GM23338 (cell line): ENCODE data around the gene MED27. TPM values are rescaled to one million over a fixed set of nuclear protein-coding genes. Genes with fewer than 3 reads are reported as not detected.

Experiments
- ATAC-seq: fragments of 200-7000 bp; cut with Tn5 transposase; 3 replicates; pipeline ENCODE4 v1.9.1; 2020
- DNase-seq: peaks from one replicate; pipeline ENCODE4 v3.0.0-alpha.2; 2015; ENCODE audit warnings: low spot score
- H2AFZ ChIP-seq: fragments of 200-600 bp; sonication (generic); 2 replicates; pipeline ENCODE4 v1.8.0; 2016; ENCODE audit warnings: antibody characterized with exemption, mild to moderate bottlenecking, moderate library complexity
- H3F3A ChIP-seq: fragments of 200-600 bp; sonication (generic); replicated peaks from 2 replicates; pipeline ENCODE4 v1.8.0; 2017; ENCODE audit warnings: antibody characterized with exemption, mixed run types, low read depth
- H3K27ac ChIP-seq: fragments of 200-600 bp; sonication (generic); 2 replicates; pipeline ENCODE4 v1.6.1; 2016; ENCODE audit warnings: low read depth
- H3K27me3 ChIP-seq: fragments of 200-600 bp; sonication (generic); 2 replicates; pipeline ENCODE4 v1.8.0; 2016; ENCODE audit warnings: mild to moderate bottlenecking, mixed run types, moderate library complexity; ENCODE audit not compliant: insufficient read depth
- H3K36me3 ChIP-seq: fragments of 200-600 bp; sonication (generic); 2 replicates; pipeline ENCODE4 v1.8.0; 2016; ENCODE audit warnings: mild to moderate bottlenecking; ENCODE audit not compliant: insufficient read depth
- H3K4me1 ChIP-seq: fragments of 200-600 bp; sonication (generic); 2 replicates; pipeline ENCODE4 v1.8.0; 2016; ENCODE audit warnings: mild to moderate bottlenecking, moderate library complexity; ENCODE audit not compliant: insufficient read depth
- H3K4me2 ChIP-seq: fragments of 200-600 bp; sonication (generic); 2 replicates; pipeline ENCODE4 v1.7.1; 2017; ENCODE audit warnings: mixed run types
- H3K4me3 ChIP-seq: fragments of 200-600 bp; sonication (generic); 2 replicates; pipeline ENCODE4 v1.6.1; 2016; ENCODE audit warnings: mixed run types
- H3K79me2 ChIP-seq: fragments of 200-600 bp; sonication (generic); replicated peaks from 2 replicates; pipeline ENCODE4 v1.8.0; 2017; ENCODE audit warnings: mild to moderate bottlenecking; ENCODE audit not compliant: insufficient read depth
- H3K9me2 ChIP-seq: fragments of 200-600 bp; sonication (generic); 2 replicates; pipeline ENCODE4 v1.8.0; 2017; ENCODE audit not compliant: insufficient read depth
- H4K20me1 ChIP-seq: fragments of 200-600 bp; sonication (generic); replicated peaks from 2 replicates; pipeline ENCODE4 v1.8.0; 2017; ENCODE audit warnings: mild to moderate bottlenecking; ENCODE audit not compliant: insufficient read depth
- H3K27ac Mint-ChIP-seq: 2 replicates; pipeline ENCODE4 v1.8.0; 2020; ENCODE audit warnings: inconsistent platforms, mild to moderate bottlenecking, moderate library complexity, mixed read lengths
- H3K27me3 Mint-ChIP-seq: 3 replicates; pipeline ENCODE4 v1.8.0; 2022; ENCODE audit warnings: low read depth, mild to moderate bottlenecking, moderate library complexity, mixed read lengths, inconsistent platforms; ENCODE audit not compliant: insufficient read depth, poor library complexity
- H3K36me3 Mint-ChIP-seq: 3 replicates; pipeline ENCODE4 v1.8.0; 2021; ENCODE audit warnings: low read depth, mild to moderate bottlenecking, inconsistent platforms, moderate library complexity, mixed read lengths
- H3K4me1 Mint-ChIP-seq: 3 replicates; pipeline ENCODE4 v1.8.0; 2020; ENCODE audit warnings: mild to moderate bottlenecking, inconsistent platforms, mixed read lengths
- H3K4me3 Mint-ChIP-seq: 3 replicates; pipeline ENCODE4 v1.8.0; 2021; ENCODE audit warnings: moderate library complexity, mild to moderate bottlenecking, inconsistent platforms, mixed read lengths
- H3K9me3 Mint-ChIP-seq: 3 replicates; pipeline ENCODE4 v1.8.0; 2020; ENCODE audit warnings: moderate library complexity, mild to moderate bottlenecking, inconsistent platforms, mixed read lengths
- CREB1 ChIP-seq: fragments of 250-450 bp; sonication (Bioruptor Pico); IDR thresholded peaks from 2 replicates; pipeline ENCODE4 v1.5.0; 2020; ENCODE audit warnings: low read depth, mild to moderate bottlenecking, moderate library complexity
- EZH2phosphoT487 ChIP-seq: fragments of 200-600 bp; sonication (generic); IDR thresholded peaks from one replicate; pipeline ENCODE4 v1.8.1; 2018; ENCODE audit warnings: antibody characterized with exemption; ENCODE audit not compliant: unreplicated experiment
- JUNB ChIP-seq: IDR thresholded peaks from one replicate; pipeline ENCODE4 v1.6.1; 2016; ENCODE audit warnings: antibody characterized with exemption; ENCODE audit not compliant: unreplicated experiment
- NANOG ChIP-seq: IDR thresholded peaks from 2 replicates; pipeline ENCODE4 v1.6.1; 2016; ENCODE audit warnings: antibody characterized with exemption, borderline replicate concordance
- POLR2AphosphoS5 ChIP-seq: IDR thresholded peaks from 2 replicates; pipeline ENCODE4 v1.6.1; 2016; ENCODE audit warnings: antibody characterized with exemption, low read depth
- STAT1 ChIP-seq: IDR thresholded peaks from one replicate; pipeline ENCODE4 v1.6.1; 2016; ENCODE audit warnings: antibody characterized with exemption; ENCODE audit not compliant: unreplicated experiment
- ZNF114 ChIP-seq: fragments of 250-450 bp; sonication (Bioruptor Pico); IDR thresholded peaks from 2 replicates; pipeline ENCODE4 v1.5.0; 2020; ENCODE audit warnings: mild to moderate bottlenecking, moderate library complexity
- ZNF331 ChIP-seq: fragments of 250-450 bp; sonication (Bioruptor Pico); IDR thresholded peaks from 2 replicates; pipeline ENCODE4 v1.5.0; 2020; ENCODE audit warnings: low read depth, mild to moderate bottlenecking, moderate library complexity
- polyA plus RNA-seq: library from polyadenylated mRNA; unstranded; fragments of >200 nt; fragmentation: Nextera tagmentation; extraction: Ambion mirVana; gene quantifications from 2 replicates; pipeline ENCODE4 v1.2.1, GENCODE V29; 2016
- total RNA-seq: library from RNA; depleted of rRNA; stranded (reverse); fragments of >200 nt; shearing (Covaris generic); gene quantifications from 2 replicates; pipeline ENCODE4 v1.2.3, GENCODE V29; 2014
- TF ChIP-seq, protein P1 (sequence below): fragments of 250-450 bp; sonication (Bioruptor Pico); IDR thresholded peaks from 2 replicates; pipeline ENCODE4 v1.5.0; 2020; ENCODE audit warnings: mild to moderate bottlenecking, moderate library complexity
- TF ChIP-seq, protein P2 (sequence below): IDR thresholded peaks from one replicate; pipeline ENCODE4 v1.6.1; 2018; ENCODE audit warnings: antibody characterized with exemption; ENCODE audit not compliant: unreplicated experiment

The MED27 gene
- total and polyA plus RNA-seq, 2 experiments from 2014 or later: 30.6 to 35.0 TPM

DNA sequence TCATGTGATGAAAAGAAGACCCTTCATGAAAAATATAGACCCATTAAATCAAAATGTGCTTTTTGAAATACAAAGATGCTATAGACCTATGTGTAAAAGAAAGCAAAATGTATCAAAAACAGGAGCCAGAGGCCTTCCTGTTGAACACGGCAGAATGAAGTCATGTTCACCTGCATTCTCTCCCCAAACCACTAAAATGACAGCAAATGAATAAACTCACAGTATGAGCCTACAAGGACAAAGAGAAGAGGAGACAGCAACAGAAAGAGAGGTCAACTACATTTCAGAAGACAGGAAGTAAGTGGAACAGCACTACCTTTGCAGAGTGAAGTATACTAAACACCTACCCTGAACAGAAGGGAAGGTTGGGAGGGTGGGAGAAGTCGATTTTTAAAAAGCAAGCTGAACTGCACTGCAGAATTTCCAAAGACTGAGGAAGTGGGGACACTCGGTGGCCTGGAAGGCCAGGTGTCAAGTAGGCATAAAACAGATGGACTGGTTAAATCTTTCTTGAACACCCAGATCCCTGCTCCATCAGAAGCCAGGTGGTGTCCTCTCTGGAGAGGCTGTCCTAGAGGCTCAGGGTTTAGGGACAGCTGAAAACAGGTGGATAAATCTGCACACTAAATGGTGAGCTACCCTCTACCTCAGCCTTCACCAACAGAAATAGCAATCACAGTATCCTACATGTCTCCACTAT is 48.9 kb downstream of the MED27 start:
- no peaks in the 10 kb centered on the region for H3K27me3 ChIP-seq
- H3K36me3 ChIP-seq: no peaks in the 10 kb centered on the region
- Mint-ChIP-seq H3K9me3 (no peaks in the 10 kb centered on the region; the same call in 2 of the 3 replicates), H3K27ac (no peak overlapping the region; the same call in 1 of the 2 replicates), H3K27me3 (peaks cover 4% of the 10 kb centered on the region), H3K4me3 (no peak overlapping the region; the same call in 2 of the 3 replicates), H3K36me3 (no peaks in the 10 kb centered on the region), H3K4me1 (peaks cover 73% of the 10 kb centered on the region)
- TF ChIP-seq ZNF331 (CRISPR knock-in tag) (no peak), NANOG (no peak), CREB1 (CRISPR knock-in tag) (no peak), JUNB (no peak), EZH2phosphoT487 (no peak), STAT1 (no peak), POLR2AphosphoS5 (no peak), ZNF114 (CRISPR knock-in tag) (no peak)
- TF ChIP-seq, protein P1, sequence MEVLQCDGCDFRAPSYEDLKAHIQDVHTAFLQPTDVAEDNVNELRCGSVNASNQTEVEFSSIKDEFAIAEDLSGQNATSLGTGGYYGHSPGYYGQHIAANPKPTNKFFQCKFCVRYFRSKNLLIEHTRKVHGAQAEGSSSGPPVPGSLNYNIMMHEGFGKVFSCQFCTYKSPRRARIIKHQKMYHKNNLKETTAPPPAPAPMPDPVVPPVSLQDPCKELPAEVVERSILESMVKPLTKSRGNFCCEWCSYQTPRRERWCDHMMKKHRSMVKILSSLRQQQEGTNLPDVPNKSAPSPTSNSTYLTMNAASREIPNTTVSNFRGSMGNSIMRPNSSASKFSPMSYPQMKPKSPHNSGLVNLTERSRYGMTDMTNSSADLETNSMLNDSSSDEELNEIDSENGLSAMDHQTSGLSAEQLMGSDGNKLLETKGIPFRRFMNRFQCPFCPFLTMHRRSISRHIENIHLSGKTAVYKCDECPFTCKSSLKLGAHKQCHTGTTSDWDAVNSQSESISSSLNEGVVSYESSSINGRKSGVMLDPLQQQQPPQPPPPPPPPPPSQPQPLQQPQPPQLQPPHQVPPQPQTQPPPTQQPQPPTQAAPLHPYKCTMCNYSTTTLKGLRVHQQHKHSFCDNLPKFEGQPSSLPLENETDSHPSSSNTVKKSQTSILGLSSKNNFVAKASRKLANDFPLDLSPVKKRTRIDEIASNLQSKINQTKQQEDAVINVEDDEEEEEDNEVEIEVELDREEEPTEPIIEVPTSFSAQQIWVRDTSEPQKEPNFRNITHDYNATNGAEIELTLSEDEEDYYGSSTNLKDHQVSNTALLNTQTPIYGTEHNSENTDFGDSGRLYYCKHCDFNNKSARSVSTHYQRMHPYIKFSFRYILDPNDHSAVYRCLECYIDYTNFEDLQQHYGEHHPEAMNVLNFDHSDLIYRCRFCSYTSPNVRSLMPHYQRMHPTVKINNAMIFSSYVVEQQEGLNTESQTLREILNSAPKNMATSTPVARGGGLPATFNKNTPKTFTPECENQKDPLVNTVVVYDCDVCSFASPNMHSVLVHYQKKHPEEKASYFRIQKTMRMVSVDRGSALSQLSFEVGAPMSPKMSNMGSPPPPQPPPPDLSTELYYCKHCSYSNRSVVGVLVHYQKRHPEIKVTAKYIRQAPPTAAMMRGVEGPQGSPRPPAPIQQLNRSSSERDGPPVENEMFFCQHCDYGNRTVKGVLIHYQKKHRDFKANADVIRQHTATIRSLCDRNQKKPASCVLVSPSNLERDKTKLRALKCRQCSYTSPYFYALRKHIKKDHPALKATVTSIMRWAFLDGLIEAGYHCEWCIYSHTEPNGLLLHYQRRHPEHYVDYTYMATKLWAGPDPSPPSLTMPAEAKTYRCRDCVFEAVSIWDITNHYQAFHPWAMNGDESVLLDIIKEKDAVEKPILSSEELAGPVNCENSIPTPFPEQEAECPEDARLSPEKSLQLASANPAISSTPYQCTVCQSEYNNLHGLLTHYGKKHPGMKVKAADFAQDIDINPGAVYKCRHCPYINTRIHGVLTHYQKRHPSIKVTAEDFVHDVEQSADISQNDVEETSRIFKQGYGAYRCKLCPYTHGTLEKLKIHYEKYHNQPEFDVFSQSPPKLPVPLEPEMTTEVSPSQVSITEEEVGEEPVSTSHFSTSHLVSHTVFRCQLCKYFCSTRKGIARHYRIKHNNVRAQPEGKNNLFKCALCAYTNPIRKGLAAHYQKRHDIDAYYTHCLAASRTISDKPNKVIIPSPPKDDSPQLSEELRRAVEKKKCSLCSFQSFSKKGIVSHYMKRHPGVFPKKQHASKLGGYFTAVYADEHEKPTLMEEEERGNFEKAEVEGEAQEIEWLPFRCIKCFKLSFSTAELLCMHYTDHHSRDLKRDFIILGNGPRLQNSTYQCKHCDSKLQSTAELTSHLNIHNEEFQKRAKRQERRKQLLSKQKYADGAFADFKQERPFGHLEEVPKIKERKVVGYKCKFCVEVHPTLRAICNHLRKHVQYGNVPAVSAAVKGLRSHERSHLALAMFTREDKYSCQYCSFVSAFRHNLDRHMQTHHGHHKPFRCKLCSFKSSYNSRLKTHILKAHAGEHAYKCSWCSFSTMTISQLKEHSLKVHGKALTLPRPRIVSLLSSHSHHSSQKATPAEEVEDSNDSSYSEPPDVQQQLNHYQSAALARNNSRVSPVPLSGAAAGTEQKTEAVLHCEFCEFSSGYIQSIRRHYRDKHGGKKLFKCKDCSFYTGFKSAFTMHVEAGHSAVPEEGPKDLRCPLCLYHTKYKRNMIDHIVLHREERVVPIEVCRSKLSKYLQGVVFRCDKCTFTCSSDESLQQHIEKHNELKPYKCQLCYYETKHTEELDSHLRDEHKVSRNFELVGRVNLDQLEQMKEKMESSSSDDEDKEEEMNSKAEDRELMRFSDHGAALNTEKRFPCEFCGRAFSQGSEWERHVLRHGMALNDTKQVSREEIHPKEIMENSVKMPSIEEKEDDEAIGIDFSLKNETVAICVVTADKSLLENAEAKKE: no peak
- TF ChIP-seq, protein P2, sequence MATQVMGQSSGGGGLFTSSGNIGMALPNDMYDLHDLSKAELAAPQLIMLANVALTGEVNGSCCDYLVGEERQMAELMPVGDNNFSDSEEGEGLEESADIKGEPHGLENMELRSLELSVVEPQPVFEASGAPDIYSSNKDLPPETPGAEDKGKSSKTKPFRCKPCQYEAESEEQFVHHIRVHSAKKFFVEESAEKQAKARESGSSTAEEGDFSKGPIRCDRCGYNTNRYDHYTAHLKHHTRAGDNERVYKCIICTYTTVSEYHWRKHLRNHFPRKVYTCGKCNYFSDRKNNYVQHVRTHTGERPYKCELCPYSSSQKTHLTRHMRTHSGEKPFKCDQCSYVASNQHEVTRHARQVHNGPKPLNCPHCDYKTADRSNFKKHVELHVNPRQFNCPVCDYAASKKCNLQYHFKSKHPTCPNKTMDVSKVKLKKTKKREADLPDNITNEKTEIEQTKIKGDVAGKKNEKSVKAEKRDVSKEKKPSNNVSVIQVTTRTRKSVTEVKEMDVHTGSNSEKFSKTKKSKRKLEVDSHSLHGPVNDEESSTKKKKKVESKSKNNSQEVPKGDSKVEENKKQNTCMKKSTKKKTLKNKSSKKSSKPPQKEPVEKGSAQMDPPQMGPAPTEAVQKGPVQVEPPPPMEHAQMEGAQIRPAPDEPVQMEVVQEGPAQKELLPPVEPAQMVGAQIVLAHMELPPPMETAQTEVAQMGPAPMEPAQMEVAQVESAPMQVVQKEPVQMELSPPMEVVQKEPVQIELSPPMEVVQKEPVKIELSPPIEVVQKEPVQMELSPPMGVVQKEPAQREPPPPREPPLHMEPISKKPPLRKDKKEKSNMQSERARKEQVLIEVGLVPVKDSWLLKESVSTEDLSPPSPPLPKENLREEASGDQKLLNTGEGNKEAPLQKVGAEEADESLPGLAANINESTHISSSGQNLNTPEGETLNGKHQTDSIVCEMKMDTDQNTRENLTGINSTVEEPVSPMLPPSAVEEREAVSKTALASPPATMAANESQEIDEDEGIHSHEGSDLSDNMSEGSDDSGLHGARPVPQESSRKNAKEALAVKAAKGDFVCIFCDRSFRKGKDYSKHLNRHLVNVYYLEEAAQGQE: no peak
- no peaks in the 10 kb centered on the region for H3F3A ChIP-seq
- H2AFZ ChIP-seq: no peak overlapping the region
- peak overlapping the region; percentile 22; the same call in 1 of the 2 replicates for H3K4me2 ChIP-seq
- H3K79me2 ChIP-seq: peaks cover 83% of the 10 kb centered on the region
- H3K27ac ChIP-seq: no peak overlapping the region
- no peak overlapping the region for H3K4me3 ChIP-seq
- DNase-seq (no peak), ATAC-seq (no peak)
- peaks cover 55% of the 10 kb centered on the region for H3K4me1 ChIP-seq
- no peaks in the 10 kb centered on the region for H3K9me2 ChIP-seq
- H4K20me1 ChIP-seq: peaks cover 44% of the 10 kb centered on the region
